ENCODE measurements around the gene TNFRSF18. TPM values are rescaled to one million over a fixed set of nuclear protein-coding genes. Genes with fewer than 3 reads are reported as not detected.

The TNFRSF18 gene
- total and polyA plus RNA-seq, 2 donors (not counting 3 experiments of a cell fraction or from before 2014, with no cell fraction given) = not detected

DNA sequence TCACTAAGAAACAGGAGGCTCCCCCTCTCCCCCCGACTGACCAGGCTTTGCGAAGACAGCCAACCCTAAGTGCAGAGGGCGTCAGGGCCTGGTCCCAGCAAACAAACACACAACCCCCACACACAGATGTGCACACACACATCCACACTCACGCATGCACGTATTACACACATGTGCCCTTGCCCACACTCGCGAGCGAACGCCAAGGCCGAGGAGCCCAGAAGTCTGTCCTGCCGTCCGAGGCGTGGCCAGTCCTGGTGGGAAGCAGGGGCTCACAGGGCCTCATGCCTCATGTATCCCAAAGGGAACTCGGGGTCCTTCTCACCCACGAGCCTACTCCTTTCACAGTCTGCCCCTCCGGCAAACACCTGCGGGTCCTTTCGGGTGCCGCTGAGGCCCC, 23.4 kb upstream of the TNFRSF18 start:
- TF ChIP-seq EZH2 (IDR thresholded peaks at IDR 0.05; ENCODE audit: borderline replicate concordance, low read depth, low read length, severe bottlenecking) (no peak), MYC (IDR thresholded peaks at IDR 0.05; ENCODE audit: low read depth, low read length) (no peak), MAX (IDR thresholded peaks at IDR 0.05; ENCODE audit: insufficient read depth, insufficient read length) (no peak)
- dilution Hi-C loops (cut with MboI; ENCODE audit: extremely low pct_ligation_motif_present, low sequenced_read_pairs) (no loop called here), intact Hi-C loops (cut with micrococcal nuclease) (loop anchor here (1.0 to 2.0 kb wide), 4 partner anchors 17 to 107 kb away; no protein-coding TSS in a partner anchor)
- H3K4me1 ChIP-seq (ENCODE audit: control insufficient read depth, extremely low read depth, insufficient read depth, low read length) = peaks cover 6% of the 10 kb centered on the region
- H3K79me2 ChIP-seq (ENCODE audit: control insufficient read depth, insufficient read depth, low read length) = peaks cover 77% of the 10 kb centered on the region
- ChIA-PET POLR2A (no interaction called here), CTCF (interaction anchor here (1.8 to 3.7 kb wide), 2 partner anchors 108 to 245 kb away, joined by 11 to 43 read pairs; no protein-coding TSS in a partner anchor)
- BruUV-seq (replicated peaks) = no TSS peak
- peaks cover 6 to 26% of the 10 kb centered on the region in 2 experiments for H3K36me3 ChIP-seq (ENCODE audit: control insufficient read depth in 2 of 2, extremely low read depth in 1 of 2, insufficient read depth in 2 of 2, low read length in 2 of 2)
- no peak overlapping the region for H3K9ac ChIP-seq (replicated peaks; ENCODE audit: extremely low read depth, insufficient read depth, low read length)
- no peak overlapping the region for H3K27ac ChIP-seq (ENCODE audit: insufficient read depth, low read depth, low read length)
- H3K4me3 ChIP-seq (replicated peaks in 1 of 3; ENCODE audit: insufficient read depth in 1 of 3, low read depth in 1 of 3, low read length in 3 of 3) = no peak overlapping the region
- no peak overlapping the region for H3K4me2 ChIP-seq (ENCODE audit: insufficient read depth, low read length)
- H3K9me1 ChIP-seq (replicated peaks; ENCODE audit: control insufficient read depth, extremely low read depth, insufficient read depth, low read length) = no peaks in the 10 kb centered on the region
- no peaks in the 10 kb centered on the region for H3K27me3 ChIP-seq (ENCODE audit: control insufficient read depth in 2 of 2, insufficient read depth in 2 of 2, low read length in 2 of 2)
- H4K20me1 ChIP-seq (replicated peaks; ENCODE audit: control insufficient read depth, extremely low read depth, insufficient read depth, low read length) = no peaks in the 10 kb centered on the region
- no peak overlapping the region for H2AFZ ChIP-seq (ENCODE audit: low read depth, low read length)
- no peak for FAIRE-seq
- no peak for DNase-seq (ENCODE audit: low read depth, low spot score)
- H3K9me3 ChIP-seq (replicated peaks; ENCODE audit: control insufficient read depth, insufficient read depth, low read length) = no peaks in the 10 kb centered on the region

DNA sequence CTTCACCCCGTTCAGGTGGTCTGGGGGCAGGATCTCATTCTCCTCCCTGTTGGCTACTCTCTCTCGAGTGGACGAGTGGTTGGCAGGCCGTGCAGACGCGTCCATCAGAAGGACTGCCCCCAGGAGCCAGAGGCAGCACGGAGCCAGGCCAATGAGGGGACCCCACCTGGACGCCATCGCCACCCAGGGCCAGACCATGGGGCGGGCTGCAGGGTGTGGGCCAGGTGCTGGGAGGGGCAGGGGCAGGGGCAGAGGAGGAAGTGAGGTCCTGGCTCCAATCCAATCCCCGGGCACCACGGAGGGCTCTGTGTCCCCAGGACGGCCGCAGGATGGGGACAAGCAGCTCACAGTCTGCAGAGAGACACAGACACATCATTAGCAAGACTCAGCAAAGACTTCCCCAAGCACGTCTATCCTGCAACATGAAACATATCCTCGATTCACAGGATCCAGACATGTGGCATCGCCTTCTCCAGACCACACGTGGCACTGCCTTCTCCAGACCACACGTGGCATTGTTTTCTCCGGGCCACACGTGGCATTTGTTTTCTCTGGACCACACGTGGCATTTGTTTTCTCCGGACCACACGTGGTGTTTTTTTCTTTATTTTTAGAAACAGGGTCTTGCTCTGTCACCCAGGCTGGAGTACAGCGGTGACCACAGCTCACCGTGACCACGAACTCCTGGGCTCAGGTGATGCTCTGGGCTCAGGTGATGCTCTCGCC, 22.4 kb upstream of the TNFRSF18 start:
- Histone ChIP-seq H3K4me1 (ENCODE audit: control insufficient read depth, extremely low read depth, insufficient read depth, low read length) (peaks cover 6% of the 10 kb centered on the region), H3K4me3 (replicated peaks in 1 of 3; ENCODE audit: insufficient read depth in 1 of 3, low read depth in 1 of 3, low read length in 3 of 3) (no peak overlapping the region), H3K79me2 (ENCODE audit: control insufficient read depth, insufficient read depth, low read length) (peaks cover 70% of the 10 kb centered on the region), H3K27me3 (ENCODE audit: control insufficient read depth in 2 of 2, insufficient read depth in 2 of 2, low read length in 2 of 2) (no peaks in the 10 kb centered on the region), H3K36me3 (ENCODE audit: control insufficient read depth in 2 of 2, extremely low read depth in 1 of 2, insufficient read depth in 2 of 2, low read length in 2 of 2) (peaks cover 6 to 26% of the 10 kb centered on the region in 2 experiments), H4K20me1 (replicated peaks; ENCODE audit: control insufficient read depth, extremely low read depth, insufficient read depth, low read length) (no peaks in the 10 kb centered on the region), H3K9ac (replicated peaks; ENCODE audit: extremely low read depth, insufficient read depth, low read length) (no peak overlapping the region), H3K9me3 (replicated peaks; ENCODE audit: control insufficient read depth, insufficient read depth, low read length) (no peaks in the 10 kb centered on the region), H3K9me1 (replicated peaks; ENCODE audit: control insufficient read depth, extremely low read depth, insufficient read depth, low read length) (no peaks in the 10 kb centered on the region), H2AFZ (ENCODE audit: low read depth, low read length) (no peak overlapping the region), H3K27ac (ENCODE audit: insufficient read depth, low read depth, low read length) (no peak overlapping the region), H3K4me2 (ENCODE audit: insufficient read depth, low read length) (no peak overlapping the region)
- BruUV-seq (replicated peaks) = no TSS peak
- TF ChIP-seq MYC (IDR thresholded peaks at IDR 0.05; ENCODE audit: low read depth, low read length) (no peak), EZH2 (IDR thresholded peaks at IDR 0.05; ENCODE audit: borderline replicate concordance, low read depth, low read length, severe bottlenecking) (no peak), JUN (IDR thresholded peaks at IDR 0.05; ENCODE audit: borderline replicate concordance, insufficient read depth, insufficient read length, low read depth) (no peak), GATA2 (IDR thresholded peaks at IDR 0.05; ENCODE audit: insufficient read depth, insufficient read length, low read depth, low read length) (no peak), FOS (IDR thresholded peaks at IDR 0.05; ENCODE audit: borderline replicate concordance, insufficient read depth, low read length) (no peak), POLR2AphosphoS5 (IDR thresholded peaks at IDR 0.05; ENCODE audit: insufficient read depth, low read depth, low read length) (no peak), POLR2A (IDR thresholded peaks at IDR 0.05; ENCODE audit: low read depth, low read length) (no peak), MAX (IDR thresholded peaks at IDR 0.05; ENCODE audit: insufficient read depth, insufficient read length) (no peak), CTCF (IDR thresholded peaks at IDR 0.05; ENCODE audit: extremely low read depth in 1 of 2, insufficient read depth in 1 of 2, low read depth in 1 of 2, low read length in 2 of 2) (no peak)
- FAIRE-seq = no peak
- intact Hi-C loops (cut with micrococcal nuclease) = no loop called here
- POLR2A ChIA-PET = no interaction called here
- dilution Hi-C loops (cut with MboI; ENCODE audit: extremely low pct_ligation_motif_present, low sequenced_read_pairs) = no loop called here
- CTCF ChIA-PET = interaction anchor here (3.7 kb wide), 1 partner anchor 107 kb away, joined by 43 read pairs; no protein-coding TSS in a partner anchor
- no peak for DNase-seq (ENCODE audit: low read depth, low spot score)

All from endothelial cell of umbilical vein (primary cell).